ENCODE measurements around the gene DDX21. TPM values are rescaled to one million over a fixed set of nuclear protein-coding genes. Genes with fewer than 3 reads are reported as not detected.
A peak's percentile ranks its signal among the peaks of the same experiment; 100 is the strongest.
"Not testable (repeated sequence)": the region's sequence is repeated elsewhere in the genome, so short reads cannot be mapped to it uniquely, and the experiment has no call there.

The DDX21 gene
- total RNA-seq (61.0 TPM), polyA plus RNA-seq (28.8 TPM)
- long read RNA-seq, donor 1: 0 reads
- long read RNA-seq, donor 2: 0 reads
- long read RNA-seq, donor 3, full-length matches to known transcripts: 17 of 157 reads
- long read RNA-seq, donor 3, partial matches to known transcripts: 140 of 157 reads
- long read RNA-seq, donor 3, other reads (novel, unspliced or antisense): 0 of 157 reads
- long read RNA-seq, donor 4, full-length matches to known transcripts: 3 of 66 reads
- long read RNA-seq, donor 4, partial matches to known transcripts: 63 of 66 reads
- long read RNA-seq, donor 4, other reads (novel, unspliced or antisense): 0 of 66 reads
- long read RNA-seq, donor 5, full-length matches to known transcripts: 9 of 89 reads
- long read RNA-seq, donor 5, partial matches to known transcripts: 80 of 89 reads
- long read RNA-seq, donor 5, other reads (novel, unspliced or antisense): 0 of 89 reads
- long read RNA-seq, donor 6, full-length matches to known transcripts: 11 of 35 reads
- long read RNA-seq, donor 6, partial matches to known transcripts: 24 of 35 reads
- long read RNA-seq, donor 6, other reads (novel, unspliced or antisense): 0 of 35 reads
- long read RNA-seq, donor 7, full-length matches to known transcripts: 15 of 55 reads
- long read RNA-seq, donor 7, partial matches to known transcripts: 40 of 55 reads
- long read RNA-seq, donor 7, other reads (novel, unspliced or antisense): 0 of 55 reads
- long read RNA-seq, donor 8, full-length matches to known transcripts: 3 of 18 reads
- long read RNA-seq, donor 8, partial matches to known transcripts: 15 of 18 reads
- long read RNA-seq, donor 8, other reads (novel, unspliced or antisense): 0 of 18 reads
- long read RNA-seq, donor 9, full-length matches to known transcripts: 5 of 48 reads
- long read RNA-seq, donor 9, partial matches to known transcripts: 43 of 48 reads
- long read RNA-seq, donor 9, other reads (novel, unspliced or antisense): 0 of 48 reads
- long read RNA-seq, donor 10, full-length matches to known transcripts: 3 of 27 reads
- long read RNA-seq, donor 10, partial matches to known transcripts: 24 of 27 reads
- long read RNA-seq, donor 10, other reads (novel, unspliced or antisense): 0 of 27 reads

GRCh38 chr10:68955832-68956532 lies at the start of gene DDX21:
DDX21 (plus strand) TSS chr10:68956170; CDS start chr10:68956226, 56 bp downstream.
- Histone ChIP-seq H3K36me3 (ENCODE audit: control insufficient read depth in 2 of 2, insufficient read depth in 2 of 2, low read length in 1 of 2) (peaks cover 3 to 20% of the 10 kb centered on the region in 2 donors), H3K4me1 (ENCODE audit: control insufficient read depth in 2 of 2, insufficient read depth in 2 of 2, low read length in 2 of 2) (peaks cover 10 to 16% of the 10 kb centered on the region in 2 donors), H3K27me3 (ENCODE audit: control insufficient read depth in 2 of 2, insufficient read depth in 1 of 2, low read length in 1 of 2) (no peaks in the 10 kb centered on the region), H3K27ac (ENCODE audit: low read depth in 1 of 2, low read length in 1 of 2) (peak within 1 kb of the TSS; percentile 86 to 94), H3K9me3 (ENCODE audit: control insufficient read depth in 2 of 2, insufficient read depth in 1 of 2, low read length in 1 of 2) (no peaks in the 10 kb centered on the region), H3K4me3 (ENCODE audit: low read length in 2 of 2) (peak within 1 kb of the TSS; percentile 74 to 92)
- peak; percentile 78 to 94 (median 86) for DNase-seq (ENCODE audit: low read depth in 6 of 9, low spot score in 9 of 9)
- under 1% methylated on average over 53 of the region's 53 CpGs for WGBS

GRCh38 chr10:68924593-68924992 lies 31.4 kb upstream of the DDX21 start:
- Histone ChIP-seq H3K4me3 (ENCODE audit: low read length in 2 of 2) (no peak overlapping the region), H3K9me3 (ENCODE audit: control insufficient read depth in 2 of 2, insufficient read depth in 1 of 2, low read length in 1 of 2) (no peaks in the 10 kb centered on the region), H3K27me3 (ENCODE audit: control insufficient read depth in 2 of 2, insufficient read depth in 1 of 2, low read length in 1 of 2) (no peaks in the 10 kb centered on the region), H3K27ac (ENCODE audit: low read depth in 1 of 2, low read length in 1 of 2) (no peak overlapping the region), H3K4me1 (ENCODE audit: control insufficient read depth in 2 of 2, insufficient read depth in 2 of 2, low read length in 2 of 2) (no peaks in the 10 kb centered on the region), H3K36me3 (ENCODE audit: control insufficient read depth in 2 of 2, insufficient read depth in 2 of 2, low read length in 1 of 2) (peaks cover 33 to 60% of the 10 kb centered on the region in 2 donors)
- no peak for DNase-seq (ENCODE audit: low read depth in 6 of 9, low spot score in 9 of 9)

- no peaks in the 10 kb centered on the region for H3K27me3 ChIP-seq (ENCODE audit: control insufficient read depth in 2 of 2, insufficient read depth in 1 of 2, low read length in 1 of 2)
- H3K27ac ChIP-seq (ENCODE audit: low read depth in 1 of 2, low read length in 1 of 2): no peak overlapping the region
- DNase-seq (ENCODE audit: low read depth in 6 of 9, low spot score in 9 of 9): no peak
- 98% methylated on average over 4 of the region's 4 CpGs for WGBS
- peaks cover 31 to 56% of the 10 kb centered on the region in 2 donors for H3K36me3 ChIP-seq (ENCODE audit: control insufficient read depth in 2 of 2, insufficient read depth in 2 of 2, low read length in 1 of 2)
- no peaks in the 10 kb centered on the region for H3K9me3 ChIP-seq (ENCODE audit: control insufficient read depth in 2 of 2, insufficient read depth in 1 of 2, low read length in 1 of 2)
- H3K4me3 ChIP-seq (ENCODE audit: low read length in 2 of 2): no peak overlapping the region
- no peaks in the 10 kb centered on the region for H3K4me1 ChIP-seq (ENCODE audit: control insufficient read depth in 2 of 2, insufficient read depth in 2 of 2, low read length in 2 of 2)
These were observed 30.5 kb upstream of the DDX21 start for GRCh38 chr10:68925489-68925888.

- 95% methylated on average over 2 of the region's 2 CpGs for WGBS
- DNase-seq (ENCODE audit: low read depth in 6 of 9, low spot score in 9 of 9): not testable (repeated sequence)
These were observed 26.8 kb upstream of the DDX21 start for GRCh38 chr10:68929157-68929556.

GRCh38 chr10:68929888-68930287 lies 26.1 kb upstream of the DDX21 start:
- H3K27ac ChIP-seq (ENCODE audit: low read depth in 1 of 2, low read length in 1 of 2); DNase-seq (ENCODE audit: low read depth in 6 of 9, low spot score in 9 of 9); H3K27me3 ChIP-seq (ENCODE audit: control insufficient read depth in 2 of 2, insufficient read depth in 1 of 2, low read length in 1 of 2); H3K4me1 ChIP-seq (ENCODE audit: control insufficient read depth in 2 of 2, insufficient read depth in 2 of 2, low read length in 2 of 2); H3K9me3 ChIP-seq (ENCODE audit: control insufficient read depth in 2 of 2, insufficient read depth in 1 of 2, low read length in 1 of 2); H3K4me3 ChIP-seq (ENCODE audit: low read length in 2 of 2): not testable (repeated sequence)
- peaks cover 24 to 65% of the 10 kb centered on the region in 2 donors for H3K36me3 ChIP-seq (ENCODE audit: control insufficient read depth in 2 of 2, insufficient read depth in 2 of 2, low read length in 1 of 2)
- 98% methylated on average over 8 of the region's 8 CpGs for WGBS

More at GRCh38 chr10:68929157-68929556, 26.8 kb upstream of the DDX21 start:
- not testable (repeated sequence) for H3K4me1 ChIP-seq (ENCODE audit: control insufficient read depth in 2 of 2, insufficient read depth in 2 of 2, low read length in 2 of 2); H3K27me3 ChIP-seq (ENCODE audit: control insufficient read depth in 2 of 2, insufficient read depth in 1 of 2, low read length in 1 of 2); H3K27ac ChIP-seq (ENCODE audit: low read depth in 1 of 2, low read length in 1 of 2); H3K4me3 ChIP-seq (ENCODE audit: low read length in 2 of 2); H3K9me3 ChIP-seq (ENCODE audit: control insufficient read depth in 2 of 2, insufficient read depth in 1 of 2, low read length in 1 of 2)
- H3K36me3 ChIP-seq (ENCODE audit: control insufficient read depth in 2 of 2, insufficient read depth in 2 of 2, low read length in 1 of 2): peaks cover 28 to 61% of the 10 kb centered on the region in 2 donors

- H3K4me1 ChIP-seq (ENCODE audit: control insufficient read depth in 2 of 2, insufficient read depth in 2 of 2, low read length in 2 of 2); H3K9me3 ChIP-seq (ENCODE audit: control insufficient read depth in 2 of 2, insufficient read depth in 1 of 2, low read length in 1 of 2); H3K27ac ChIP-seq (ENCODE audit: low read depth in 1 of 2, low read length in 1 of 2); H3K4me3 ChIP-seq (ENCODE audit: low read length in 2 of 2); H3K27me3 ChIP-seq (ENCODE audit: control insufficient read depth in 2 of 2, insufficient read depth in 1 of 2, low read length in 1 of 2); DNase-seq (ENCODE audit: low read depth in 6 of 9, low spot score in 9 of 9): not testable (repeated sequence)
- WGBS: 82% methylated on average over 3 of the region's 3 CpGs
- H3K36me3 ChIP-seq (ENCODE audit: control insufficient read depth in 2 of 2, insufficient read depth in 2 of 2, low read length in 1 of 2): peaks cover 15 to 62% of the 10 kb centered on the region in 2 donors
These were observed 23.1 kb upstream of the DDX21 start for GRCh38 chr10:68932860-68933259.

GRCh38 chr10:68934994-68935393 lies 21.0 kb upstream of the DDX21 start:
- Histone ChIP-seq H3K27me3 (ENCODE audit: control insufficient read depth in 2 of 2, insufficient read depth in 1 of 2, low read length in 1 of 2) (no peaks in the 10 kb centered on the region), H3K4me3 (ENCODE audit: low read length in 2 of 2) (no peak overlapping the region), H3K9me3 (ENCODE audit: control insufficient read depth in 2 of 2, insufficient read depth in 1 of 2, low read length in 1 of 2) (no peaks in the 10 kb centered on the region), H3K4me1 (ENCODE audit: control insufficient read depth in 2 of 2, insufficient read depth in 2 of 2, low read length in 2 of 2) (no peaks in the 10 kb centered on the region), H3K36me3 (ENCODE audit: control insufficient read depth in 2 of 2, insufficient read depth in 2 of 2, low read length in 1 of 2) (peaks cover 18 to 65% of the 10 kb centered on the region in 2 donors), H3K27ac (ENCODE audit: low read depth in 1 of 2, low read length in 1 of 2) (no peak overlapping the region)
- DNase-seq (ENCODE audit: low read depth in 6 of 9, low spot score in 9 of 9): no peak

DNA sequence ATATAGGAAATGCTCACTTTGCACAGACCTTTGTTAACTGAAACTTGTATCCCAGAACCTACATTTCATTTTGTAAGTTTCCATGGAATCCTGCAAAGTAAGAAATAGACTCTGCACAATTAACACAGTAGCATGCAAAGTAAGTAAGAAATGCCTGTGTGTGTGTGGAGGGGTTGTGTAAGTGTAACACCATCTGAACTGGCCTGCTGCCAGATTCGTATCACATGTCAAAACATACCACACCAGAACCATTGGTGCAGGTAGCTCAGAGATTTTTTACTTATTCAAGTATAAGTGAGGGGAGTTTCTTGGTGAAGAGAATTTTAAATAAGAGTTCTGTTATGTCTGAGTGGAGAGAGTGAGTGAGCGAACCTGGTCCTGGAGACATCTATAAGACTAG lies 17.9 kb upstream of the DDX21 start:
- H3K27me3 ChIP-seq (ENCODE audit: control insufficient read depth in 2 of 2, insufficient read depth in 1 of 2, low read length in 1 of 2): no peaks in the 10 kb centered on the region
- no peak overlapping the region for H3K4me3 ChIP-seq (ENCODE audit: low read length in 2 of 2)
- no peak overlapping the region for H3K27ac ChIP-seq (ENCODE audit: low read depth in 1 of 2, low read length in 1 of 2)
- H3K4me1 ChIP-seq (ENCODE audit: control insufficient read depth in 2 of 2, insufficient read depth in 2 of 2, low read length in 2 of 2): no peaks in the 10 kb centered on the region
- no peaks in the 10 kb centered on the region for H3K9me3 ChIP-seq (ENCODE audit: control insufficient read depth in 2 of 2, insufficient read depth in 1 of 2, low read length in 1 of 2)
- DNase-seq (ENCODE audit: low read depth in 6 of 9, low spot score in 9 of 9): no peak
- H3K36me3 ChIP-seq (ENCODE audit: control insufficient read depth in 2 of 2, insufficient read depth in 2 of 2, low read length in 1 of 2): peaks cover 12 to 60% of the 10 kb centered on the region in 2 donors
- WGBS: 97% methylated on average over 2 of the region's 2 CpGs
